ENCODE measurements around the gene FGFR1OP2. TPM values are rescaled to one million over a fixed set of nuclear protein-coding genes. Genes with fewer than 3 reads are reported as not detected.

FGFR1OP2 gene
- total RNA-seq, 4 donors from 2014 or later: 38.1 to 60.3 (median 46.6) TPM

- H3K4me3 ChIP-seq (ENCODE audit: low read depth, poor library complexity, severe bottlenecking): no peak overlapping the region
- intact Hi-C loops (cut with DNase I; ENCODE audit: low total_unique reads): no loop called here
- TF ChIP-seq POLR2A (IDR thresholded peaks at IDR 0.05): no peak
- TF ChIP-seq, protein P1, sequence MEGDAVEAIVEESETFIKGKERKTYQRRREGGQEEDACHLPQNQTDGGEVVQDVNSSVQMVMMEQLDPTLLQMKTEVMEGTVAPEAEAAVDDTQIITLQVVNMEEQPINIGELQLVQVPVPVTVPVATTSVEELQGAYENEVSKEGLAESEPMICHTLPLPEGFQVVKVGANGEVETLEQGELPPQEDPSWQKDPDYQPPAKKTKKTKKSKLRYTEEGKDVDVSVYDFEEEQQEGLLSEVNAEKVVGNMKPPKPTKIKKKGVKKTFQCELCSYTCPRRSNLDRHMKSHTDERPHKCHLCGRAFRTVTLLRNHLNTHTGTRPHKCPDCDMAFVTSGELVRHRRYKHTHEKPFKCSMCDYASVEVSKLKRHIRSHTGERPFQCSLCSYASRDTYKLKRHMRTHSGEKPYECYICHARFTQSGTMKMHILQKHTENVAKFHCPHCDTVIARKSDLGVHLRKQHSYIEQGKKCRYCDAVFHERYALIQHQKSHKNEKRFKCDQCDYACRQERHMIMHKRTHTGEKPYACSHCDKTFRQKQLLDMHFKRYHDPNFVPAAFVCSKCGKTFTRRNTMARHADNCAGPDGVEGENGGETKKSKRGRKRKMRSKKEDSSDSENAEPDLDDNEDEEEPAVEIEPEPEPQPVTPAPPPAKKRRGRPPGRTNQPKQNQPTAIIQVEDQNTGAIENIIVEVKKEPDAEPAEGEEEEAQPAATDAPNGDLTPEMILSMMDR (IDR thresholded peaks at IDR 0.05): no peak
- WGBS, 2 donors: 84 to 90% methylated on average over 10 of the region's 10 CpGs
- DNase-seq (ENCODE audit: low spot score in 2 of 2): no peak
Measured at GRCh38 chr12:26987634-26988424, 49.6 kb downstream of the FGFR1OP2 start.

GRCh38 chr12:26988703-26989102 lies 50.4 kb downstream of the FGFR1OP2 start:
- no peak overlapping the region for H3K4me3 ChIP-seq (ENCODE audit: low read depth, poor library complexity, severe bottlenecking)
- intact Hi-C loops (cut with DNase I; ENCODE audit: low total_unique reads): no loop called here
- no peak for TF ChIP-seq POLR2A (IDR thresholded peaks at IDR 0.05)
- TF ChIP-seq, protein P1 (IDR thresholded peaks at IDR 0.05): no peak
- WGBS, 2 donors: 87 to 88% methylated on average over 4 of the region's 4 CpGs
- no peak for DNase-seq (ENCODE audit: low spot score in 2 of 2)

DNA sequence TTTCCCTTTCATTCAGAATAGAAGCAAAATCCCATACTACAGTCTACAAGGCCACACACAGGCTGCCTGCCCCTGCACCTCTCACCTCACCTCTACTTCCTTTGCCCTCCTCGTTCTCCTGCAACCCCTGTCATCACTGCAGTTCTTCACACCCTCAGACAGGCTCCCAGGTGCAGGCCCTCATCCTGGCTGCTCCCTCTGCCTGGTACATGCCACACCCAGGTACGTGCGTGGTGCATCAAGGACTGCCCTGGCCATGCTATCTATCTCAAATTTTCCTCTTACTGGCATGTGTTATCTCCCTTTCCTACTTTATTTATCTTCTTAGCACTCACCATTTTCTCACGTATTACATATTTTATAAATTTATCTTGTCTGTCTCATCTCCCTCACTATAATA lies 51.6 kb downstream of the FGFR1OP2 start:
- no peak for DNase-seq (ENCODE audit: low spot score in 2 of 2)
- TF ChIP-seq, protein P1 (IDR thresholded peaks at IDR 0.05): no peak
- no peak for TF ChIP-seq POLR2A (IDR thresholded peaks at IDR 0.05)
- no peak overlapping the region for H3K4me3 ChIP-seq (ENCODE audit: low read depth, poor library complexity, severe bottlenecking)
- WGBS, 2 donors: 85 to 87% methylated on average over 4 of the region's 4 CpGs
- intact Hi-C loops (cut with DNase I; ENCODE audit: low total_unique reads): no loop called here

GRCh38 chr12:26991826-26992225 lies 53.6 kb downstream of the FGFR1OP2 start:
- 95 to 97% methylated on average over 4 of the region's 4 CpGs for WGBS, 2 donors
- TF ChIP-seq, protein P1 (IDR thresholded peaks at IDR 0.05): no peak
- no peak for TF ChIP-seq POLR2A (IDR thresholded peaks at IDR 0.05)
- H3K4me3 ChIP-seq (ENCODE audit: low read depth, poor library complexity, severe bottlenecking): no peak overlapping the region
- DNase-seq (ENCODE audit: low spot score in 2 of 2): no peak
- intact Hi-C loops (cut with DNase I; ENCODE audit: low total_unique reads): no loop called here

DNA sequence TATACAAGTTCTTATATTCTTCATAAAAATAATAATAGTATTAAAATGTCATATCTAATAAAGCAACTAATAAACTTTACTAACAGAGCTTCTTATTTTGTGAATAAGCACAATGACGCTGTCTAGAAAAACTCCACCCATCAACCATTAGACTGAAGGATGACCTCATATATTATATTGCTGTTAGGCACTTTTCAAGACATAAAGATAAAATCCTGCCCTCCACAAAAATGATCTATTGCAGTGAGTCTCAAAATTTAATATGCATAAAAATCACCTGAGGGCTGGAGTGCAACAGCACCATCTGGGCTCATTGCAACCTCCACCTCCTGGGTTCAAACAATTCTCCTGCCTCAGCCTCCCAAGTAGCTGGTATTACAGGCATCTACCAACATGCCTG lies 55.8 kb downstream of the FGFR1OP2 start:
- intact Hi-C loops (cut with DNase I; ENCODE audit: low total_unique reads): no loop called here
- 63 to 82% methylated on average over 1 of the region's 1 CpG for WGBS, 2 donors
- TF ChIP-seq POLR2A (IDR thresholded peaks at IDR 0.05): no peak
- TF ChIP-seq, protein P1 (IDR thresholded peaks at IDR 0.05): no peak
- no peak overlapping the region for H3K4me3 ChIP-seq (ENCODE audit: low read depth, poor library complexity, severe bottlenecking)
- no peak for DNase-seq (ENCODE audit: low spot score in 2 of 2)

DNA sequence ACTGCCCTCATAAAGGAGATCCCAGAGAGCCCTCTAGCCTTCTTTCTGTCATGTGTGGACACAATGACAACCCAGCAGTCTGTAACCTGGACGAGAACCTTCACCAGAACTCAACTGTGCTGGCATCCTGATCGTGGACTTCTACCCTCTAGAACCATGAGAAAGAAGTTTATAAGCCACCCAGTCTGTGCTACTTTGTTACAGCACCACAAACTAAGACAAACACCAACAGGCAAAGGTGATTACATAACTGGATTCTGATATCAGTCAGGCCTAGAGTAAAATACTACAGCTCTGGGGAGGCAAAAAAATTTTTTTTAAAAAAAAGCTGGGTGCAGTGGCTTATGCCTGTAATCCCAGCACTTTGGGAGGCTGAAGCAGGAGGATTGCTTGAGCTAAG lies 57.4 kb downstream of the FGFR1OP2 start:
- 90% methylated on average over 2 of the region's 2 CpGs for WGBS, 2 donors
- intact Hi-C loops (cut with DNase I; ENCODE audit: low total_unique reads): no loop called here
- H3K4me3 ChIP-seq (ENCODE audit: low read depth, poor library complexity, severe bottlenecking): no peak overlapping the region
- TF ChIP-seq, protein P1 (IDR thresholded peaks at IDR 0.05): no peak
- no peak for TF ChIP-seq POLR2A (IDR thresholded peaks at IDR 0.05)
- DNase-seq (ENCODE audit: low spot score in 2 of 2): no peak
